Osteocyte (in vitro differentiated cells): ENCODE measurements around the gene BAG2. TPM values are rescaled to one million over a fixed set of nuclear protein-coding genes. Genes with fewer than 3 reads are reported as not detected.

ENCODE experiments used
- DNase-seq: peaks from one replicate; pipeline ENCODE4 v3.0.0; 2021; ENCODE audit warnings: mixed read lengths; ENCODE audit not compliant: unreplicated experiment; ENCODE audit errors: extremely low spot score
- H3K27ac Mint-ChIP-seq: one replicate; pipeline ENCODE4 v1.8.0; 2021; ENCODE audit warnings: mild to moderate bottlenecking, mixed read lengths; ENCODE audit not compliant: unreplicated experiment
- H3K27me3 Mint-ChIP-seq: one replicate; pipeline ENCODE4 v1.8.0; 2021; ENCODE audit warnings: mixed read lengths; ENCODE audit not compliant: unreplicated experiment
- H3K36me3 Mint-ChIP-seq: one replicate; pipeline ENCODE4 v1.8.0; 2021; ENCODE audit warnings: mixed read lengths; ENCODE audit not compliant: unreplicated experiment
- H3K4me1 Mint-ChIP-seq: one replicate; pipeline ENCODE4 v1.8.0; 2021; ENCODE audit warnings: mixed read lengths; ENCODE audit not compliant: unreplicated experiment
- H3K4me3 Mint-ChIP-seq: one replicate; pipeline ENCODE4 v1.8.0; 2021; ENCODE audit warnings: mild to moderate bottlenecking, moderate library complexity, mixed read lengths; ENCODE audit not compliant: unreplicated experiment
- H3K9me3 Mint-ChIP-seq: one replicate; pipeline ENCODE4 v1.8.0; 2021; ENCODE audit warnings: mixed read lengths; ENCODE audit not compliant: unreplicated experiment
- total RNA-seq: library from RNA; stranded (reverse); gene quantifications from 2 replicates; pipeline ENCODE4 v1.2.1, GENCODE V29; 2021
- TF ChIP-seq, protein P1 (sequence below): fragments of 200-600 bp; sonication (generic); IDR thresholded peaks from 2 replicates; pipeline ENCODE4 v1.5.0; 2021; ENCODE audit warnings: antibody characterized with exemption, mild to moderate bottlenecking, moderate library complexity

Gene BAG2
- total RNA-seq, 1 donor from 2014 or later: 9.1 TPM

DNA sequence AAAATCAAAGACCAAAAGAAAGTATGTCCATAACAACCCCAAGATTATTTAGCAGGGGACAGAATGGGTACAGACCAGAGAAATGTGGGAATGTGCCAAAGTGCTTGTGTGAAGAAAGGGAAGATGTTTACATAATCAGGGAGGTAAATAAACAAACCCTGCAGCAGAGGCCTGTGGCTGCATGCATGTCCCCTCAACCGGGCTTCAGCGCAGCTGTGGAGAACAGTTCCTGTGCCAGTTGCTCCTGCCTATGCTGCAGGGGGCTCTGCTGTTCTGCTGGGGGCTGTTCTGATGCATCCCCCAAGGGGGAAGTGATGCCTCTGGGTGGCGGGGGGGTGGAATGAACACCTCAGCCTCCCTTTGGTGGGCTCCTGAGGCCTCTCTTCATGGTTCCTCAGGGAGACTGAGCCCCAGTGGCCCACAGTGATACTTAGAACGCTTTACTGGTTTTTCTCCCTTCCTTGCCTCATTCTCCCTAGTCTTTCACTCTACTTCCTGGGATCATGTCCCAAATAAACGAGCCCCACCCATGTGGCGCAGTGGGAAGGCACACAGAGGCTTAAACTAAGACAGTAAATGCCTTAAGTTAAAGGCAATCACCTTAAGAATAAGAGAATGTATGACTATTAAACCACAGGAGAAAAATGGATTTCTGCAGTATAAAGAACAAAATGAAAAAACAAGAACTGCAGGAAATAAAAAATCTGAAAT lies 27.0 kb downstream of the BAG2 start:
- Mint-ChIP-seq H3K9me3 (no peaks in the 10 kb centered on the region), H3K27ac (peak overlapping the region; percentile 79), H3K27me3 (no peaks in the 10 kb centered on the region), H3K4me1 (peaks cover 20% of the 10 kb centered on the region), H3K36me3 (peaks cover 16% of the 10 kb centered on the region), H3K4me3 (no peak overlapping the region)
- TF ChIP-seq, protein P1, sequence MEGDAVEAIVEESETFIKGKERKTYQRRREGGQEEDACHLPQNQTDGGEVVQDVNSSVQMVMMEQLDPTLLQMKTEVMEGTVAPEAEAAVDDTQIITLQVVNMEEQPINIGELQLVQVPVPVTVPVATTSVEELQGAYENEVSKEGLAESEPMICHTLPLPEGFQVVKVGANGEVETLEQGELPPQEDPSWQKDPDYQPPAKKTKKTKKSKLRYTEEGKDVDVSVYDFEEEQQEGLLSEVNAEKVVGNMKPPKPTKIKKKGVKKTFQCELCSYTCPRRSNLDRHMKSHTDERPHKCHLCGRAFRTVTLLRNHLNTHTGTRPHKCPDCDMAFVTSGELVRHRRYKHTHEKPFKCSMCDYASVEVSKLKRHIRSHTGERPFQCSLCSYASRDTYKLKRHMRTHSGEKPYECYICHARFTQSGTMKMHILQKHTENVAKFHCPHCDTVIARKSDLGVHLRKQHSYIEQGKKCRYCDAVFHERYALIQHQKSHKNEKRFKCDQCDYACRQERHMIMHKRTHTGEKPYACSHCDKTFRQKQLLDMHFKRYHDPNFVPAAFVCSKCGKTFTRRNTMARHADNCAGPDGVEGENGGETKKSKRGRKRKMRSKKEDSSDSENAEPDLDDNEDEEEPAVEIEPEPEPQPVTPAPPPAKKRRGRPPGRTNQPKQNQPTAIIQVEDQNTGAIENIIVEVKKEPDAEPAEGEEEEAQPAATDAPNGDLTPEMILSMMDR: no peak
- DNase-seq: no peak

DNA sequence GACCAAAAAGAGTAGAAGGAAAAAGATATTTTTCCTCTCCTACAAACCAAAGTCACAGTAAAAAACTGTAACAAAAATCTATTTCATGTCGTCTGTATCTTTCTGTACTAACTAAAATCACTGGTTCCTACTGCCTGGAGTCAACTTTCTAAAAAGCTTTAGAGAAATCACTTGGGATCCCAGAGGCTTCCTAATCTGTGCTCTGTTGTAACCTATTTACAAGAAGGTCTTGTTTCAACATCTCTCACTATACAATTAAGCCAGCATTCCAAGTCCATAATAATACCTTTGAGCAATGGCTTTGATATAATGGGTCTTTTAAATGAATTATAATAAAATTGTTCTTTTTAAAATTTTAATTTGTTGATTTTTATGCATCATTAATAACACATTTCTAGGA lies 29.6 kb downstream of the BAG2 start:
- no peak for DNase-seq
- TF ChIP-seq, protein P1: no peak

DNA sequence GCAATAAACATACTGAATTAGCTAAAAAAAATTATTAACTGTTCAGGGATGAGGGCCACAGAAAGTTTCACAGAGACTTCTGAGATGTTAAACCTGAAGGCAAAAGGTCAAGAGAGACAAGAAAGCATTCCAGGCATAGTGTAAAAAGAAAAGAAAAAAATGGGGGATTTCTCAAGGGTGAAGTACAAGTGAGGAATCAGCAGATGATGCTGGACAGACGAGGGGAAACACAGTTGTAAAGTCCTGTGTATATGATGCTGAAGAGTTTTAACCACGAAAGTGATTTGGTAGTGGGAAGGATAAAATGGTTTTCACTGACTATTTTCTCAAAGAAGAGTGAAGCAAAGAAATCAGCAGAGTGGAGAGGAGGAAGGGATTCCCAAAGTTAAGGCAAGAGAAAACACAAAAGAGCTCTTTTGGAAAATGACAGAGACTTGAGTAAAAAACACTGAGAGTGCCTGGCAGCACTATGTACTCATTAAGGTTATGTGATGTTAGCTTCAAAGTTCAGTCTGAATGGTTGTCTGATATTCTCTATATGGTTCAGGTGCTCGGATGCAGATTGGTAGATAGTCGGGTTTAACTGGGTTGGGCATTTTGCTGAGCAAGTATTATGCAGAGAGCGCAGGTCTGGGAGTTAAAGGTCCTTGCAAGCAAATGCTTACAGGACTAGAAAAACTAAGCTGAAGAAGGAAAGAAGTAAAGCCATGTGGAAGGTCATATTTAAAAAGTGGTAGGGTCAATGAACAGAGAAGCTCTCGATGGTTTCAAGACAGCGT lies 33.6 kb downstream of the BAG2 start:
- H3K27ac Mint-ChIP-seq: peak overlapping the region; percentile 61
- H3K9me3 Mint-ChIP-seq: no peaks in the 10 kb centered on the region
- no peak overlapping the region for H3K4me3 Mint-ChIP-seq
- TF ChIP-seq, protein P1: no peak
- peaks cover 14% of the 10 kb centered on the region for H3K36me3 Mint-ChIP-seq
- H3K27me3 Mint-ChIP-seq: no peaks in the 10 kb centered on the region
- peaks cover 29% of the 10 kb centered on the region for H3K4me1 Mint-ChIP-seq
- DNase-seq: no peak

More for the DNA sequence above, 29.6 kb downstream of the BAG2 start:
- Mint-ChIP-seq H3K27me3 (no peaks in the 10 kb centered on the region), H3K4me1 (peaks cover 31% of the 10 kb centered on the region), H3K36me3 (peaks cover 11% of the 10 kb centered on the region), H3K4me3 (no peak overlapping the region), H3K9me3 (no peaks in the 10 kb centered on the region), H3K27ac (peak overlapping the region; percentile 49)

DNA sequence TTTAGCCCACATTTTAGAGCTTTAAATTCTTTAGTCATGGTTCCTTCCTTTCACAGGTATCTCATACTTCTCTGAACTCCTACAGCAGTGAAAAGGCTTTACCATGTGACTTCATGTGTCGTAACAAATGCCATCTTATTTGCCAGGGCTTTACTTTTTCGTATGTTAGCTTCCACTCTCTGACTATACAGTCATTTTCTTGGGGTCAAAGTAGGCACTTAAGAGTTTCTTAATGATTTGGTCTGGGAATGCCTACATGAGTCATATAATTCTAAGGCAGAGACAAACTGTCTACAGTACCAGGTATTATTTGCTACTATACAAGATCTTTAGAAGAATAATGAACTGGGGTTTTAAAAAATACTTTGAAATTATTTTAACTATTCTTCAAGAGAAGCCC lies 35.0 kb downstream of the BAG2 start:
- H3K4me1 Mint-ChIP-seq: peaks cover 35% of the 10 kb centered on the region
- no peaks in the 10 kb centered on the region for H3K9me3 Mint-ChIP-seq
- TF ChIP-seq, protein P1: no peak
- H3K27ac Mint-ChIP-seq: peak overlapping the region; percentile 44
- peaks cover 14% of the 10 kb centered on the region for H3K36me3 Mint-ChIP-seq
- no peak for DNase-seq
- no peak overlapping the region for H3K4me3 Mint-ChIP-seq
- no peaks in the 10 kb centered on the region for H3K27me3 Mint-ChIP-seq

DNA sequence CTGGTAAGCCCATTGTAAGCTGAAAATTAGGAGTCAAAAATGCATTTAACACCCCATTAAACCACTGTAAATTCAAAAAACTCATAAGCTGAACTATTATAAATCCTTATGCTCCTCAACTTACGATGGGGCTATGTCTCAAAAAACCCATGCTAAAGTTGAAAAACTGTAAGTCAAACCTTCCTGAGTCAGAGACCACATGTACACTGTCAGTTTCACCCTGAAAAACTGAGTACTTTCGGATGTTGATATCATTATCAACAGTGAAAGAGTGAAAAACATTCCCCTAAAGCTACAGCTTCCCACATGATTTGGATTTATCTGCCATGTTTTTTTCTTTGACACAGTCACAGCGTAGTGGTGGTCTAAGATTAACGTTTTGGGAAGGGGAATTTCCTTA lies 35.7 kb downstream of the BAG2 start:
- no peak overlapping the region for H3K4me3 Mint-ChIP-seq

More for the DNA sequence above, 35.7 kb downstream of the BAG2 start:
- no peaks in the 10 kb centered on the region for H3K27me3 Mint-ChIP-seq
- TF ChIP-seq, protein P1: no peak
- H3K36me3 Mint-ChIP-seq: peaks cover 14% of the 10 kb centered on the region
- H3K9me3 Mint-ChIP-seq: no peaks in the 10 kb centered on the region
- no peak overlapping the region for H3K27ac Mint-ChIP-seq
- peaks cover 37% of the 10 kb centered on the region for H3K4me1 Mint-ChIP-seq
- no peak for DNase-seq
